ENCODE results near the gene MTRF1.

DNA sequence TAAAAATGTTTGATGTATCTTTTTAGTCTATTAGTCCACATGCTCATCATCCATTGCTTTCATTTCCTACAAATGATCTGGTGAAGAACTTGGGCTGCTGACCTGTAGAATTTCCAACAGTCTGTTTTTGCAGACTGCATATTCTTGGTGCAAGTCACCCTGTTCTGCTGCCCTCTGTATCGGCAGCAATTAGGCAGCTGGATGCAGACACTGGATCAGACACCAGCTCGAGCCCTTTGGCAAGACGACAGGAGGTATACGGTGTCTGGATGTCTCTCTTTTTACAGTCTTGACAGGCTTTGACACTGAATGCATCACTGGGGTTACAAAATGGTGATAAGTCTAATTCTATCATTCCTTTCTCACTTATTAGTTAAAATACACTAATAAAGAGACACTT is 21.8 kb downstream of the MTRF1 start:
- TF ChIP-seq, protein P1, sequence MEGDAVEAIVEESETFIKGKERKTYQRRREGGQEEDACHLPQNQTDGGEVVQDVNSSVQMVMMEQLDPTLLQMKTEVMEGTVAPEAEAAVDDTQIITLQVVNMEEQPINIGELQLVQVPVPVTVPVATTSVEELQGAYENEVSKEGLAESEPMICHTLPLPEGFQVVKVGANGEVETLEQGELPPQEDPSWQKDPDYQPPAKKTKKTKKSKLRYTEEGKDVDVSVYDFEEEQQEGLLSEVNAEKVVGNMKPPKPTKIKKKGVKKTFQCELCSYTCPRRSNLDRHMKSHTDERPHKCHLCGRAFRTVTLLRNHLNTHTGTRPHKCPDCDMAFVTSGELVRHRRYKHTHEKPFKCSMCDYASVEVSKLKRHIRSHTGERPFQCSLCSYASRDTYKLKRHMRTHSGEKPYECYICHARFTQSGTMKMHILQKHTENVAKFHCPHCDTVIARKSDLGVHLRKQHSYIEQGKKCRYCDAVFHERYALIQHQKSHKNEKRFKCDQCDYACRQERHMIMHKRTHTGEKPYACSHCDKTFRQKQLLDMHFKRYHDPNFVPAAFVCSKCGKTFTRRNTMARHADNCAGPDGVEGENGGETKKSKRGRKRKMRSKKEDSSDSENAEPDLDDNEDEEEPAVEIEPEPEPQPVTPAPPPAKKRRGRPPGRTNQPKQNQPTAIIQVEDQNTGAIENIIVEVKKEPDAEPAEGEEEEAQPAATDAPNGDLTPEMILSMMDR (IDR thresholded peaks at IDR 0.05 in 2 of 3, conservative IDR thresholded peaks at IDR 0.05 in 1 of 3; ENCODE audit: borderline replicate concordance in 1 of 3, insufficient read depth in 1 of 3, low read depth in 2 of 3, low read length in 2 of 3) = no peak
- TF ChIP-seq SIN3A (IDR thresholded peaks at IDR 0.05; ENCODE audit: low read depth) (no peak), CEBPB (IDR thresholded peaks at IDR 0.05; ENCODE audit: low read depth) (no peak), POLR2A (IDR thresholded peaks at IDR 0.05; ENCODE audit: borderline replicate concordance, extremely low read depth, insufficient read depth, insufficient read length) (no peak), ATF3 (IDR thresholded peaks at IDR 0.05) (no peak), MAX (IDR thresholded peaks at IDR 0.05) (no peak), EZH2 (IDR thresholded peaks at IDR 0.05) (no peak), RAD21 (IDR thresholded peaks at IDR 0.05; ENCODE audit: low read depth) (no peak), POLR2AphosphoS5 (IDR thresholded peaks at IDR 0.05; ENCODE audit: low read depth, low read length) (no peak), EGR1 (IDR thresholded peaks at IDR 0.05; ENCODE audit: low read depth) (no peak)
